CD4-positive, alpha-beta T cell treated with Interleukin-17A for 4 hours (primary cell): ENCODE results near the gene TTLL10.
"Not testable (repeated sequence)": the region's sequence is repeated elsewhere in the genome, so short reads cannot be mapped to it uniquely, and the experiment has no call there.

Experiments
- DNase-seq: peaks from one replicate; pipeline ENCODE4 v3.0.0-alpha.2; 2020; ENCODE audit warnings: mixed read lengths

Gene TTLL10

GRCh38 chr1:1189111-1189510, 15.4 kb downstream of the TTLL10 start:
- DNase-seq: no peak

GRCh38 chr1:1191734-1192133, 18.1 kb downstream of the TTLL10 start:
- DNase-seq: no peak

GRCh38 chr1:1194723-1195122, 21.0 kb downstream of the TTLL10 start:
- no peak for DNase-seq

GRCh38 chr1:1195726-1196125, 22.0 kb downstream of the TTLL10 start:
- not testable (repeated sequence) for DNase-seq

GRCh38 chr1:1196431-1197187, 22.9 kb downstream of the TTLL10 start:
- no peak for DNase-seq

- DNase-seq: no peak
Observed at GRCh38 chr1:1197188-1197500, 23.5 kb downstream of the TTLL10 start.

- no peak for DNase-seq
Observed at GRCh38 chr1:1197551-1198422, 24.1 kb downstream of the TTLL10 start.

GRCh38 chr1:1198423-1199140, 24.9 kb downstream of the TTLL10 start:
- no peak for DNase-seq

- no peak for DNase-seq
Observed at GRCh38 chr1:1199141-1199960, 25.7 kb downstream of the TTLL10 start.

- no peak for DNase-seq
Observed at GRCh38 chr1:1199961-1200875, 26.5 kb downstream of the TTLL10 start.

- peak; percentile 91 for DNase-seq
Observed at GRCh38 chr1:1200876-1201810, 27.5 kb downstream of the TTLL10 start.

GRCh38 chr1:1202831-1203560, 29.3 kb downstream of the TTLL10 start:
- DNase-seq: no peak

- DNase-seq: no peak
Observed at GRCh38 chr1:1203561-1204424, 30.1 kb downstream of the TTLL10 start.

GRCh38 chr1:1204425-1204920, 30.8 kb downstream of the TTLL10 start:
- DNase-seq: no peak

- no peak for DNase-seq
Observed at GRCh38 chr1:1204998-1205768, 31.5 kb downstream of the TTLL10 start.

- no peak for DNase-seq
Observed at GRCh38 chr1:1205769-1206375, 32.2 kb downstream of the TTLL10 start.

- DNase-seq: peak; percentile 66
Observed at GRCh38 chr1:1206376-1206965, 32.8 kb downstream of the TTLL10 start, which contains the start of gene TNFRSF18. Gene TNFRSF18 (minus strand): TSS chr1:1206592. CDS start chr1:1206571, 21 bp downstream.
